ENCODE results near the gene OSMR.

OSMR gene

GRCh38 chr5:38871058-38871605 lies 25.3 kb downstream of the OSMR start:
- Histone ChIP-seq H3K79me2 (ENCODE audit: control insufficient read depth, low read length) (no peaks in the 10 kb centered on the region), H3K27me3 (ENCODE audit: control insufficient read depth, low read length) (no peaks in the 10 kb centered on the region), H3K9me3 (ENCODE audit: control insufficient read depth, insufficient read depth, low read length) (no peaks in the 10 kb centered on the region), H3K36me3 (ENCODE audit: control insufficient read depth, low read length) (no peaks in the 10 kb centered on the region), H4K20me1 (ENCODE audit: control insufficient read depth, insufficient read depth, low read depth, low read length) (no peaks in the 10 kb centered on the region), H3F3A (ENCODE audit: control insufficient read depth, insufficient read depth) (no peaks in the 10 kb centered on the region), H3K27ac (ENCODE audit: low read depth, low read length) (no peak overlapping the region), H3K4me3 (ENCODE audit: low read length) (no peak overlapping the region), H3K4me2 (ENCODE audit: low read length) (no peak overlapping the region), H3K4me1 (ENCODE audit: control insufficient read depth, low read length) (no peaks in the 10 kb centered on the region), H3K9me2 (replicated peaks; ENCODE audit: control insufficient read depth, low read length) (no peaks in the 10 kb centered on the region; the same call in 1 of the 2 replicates)
- no peak for TF ChIP-seq CTCF (IDR thresholded peaks at IDR 0.05; ENCODE audit: low read depth, low read length, poor library complexity, severe bottlenecking)
- TF ChIP-seq EZH2phosphoT487 (IDR thresholded peaks at IDR 0.05; ENCODE audit: borderline replicate concordance, low read length) = no peak

- Histone ChIP-seq H3K36me3 (ENCODE audit: control insufficient read depth, low read length) (no peaks in the 10 kb centered on the region), H3K4me2 (ENCODE audit: low read length) (no peak overlapping the region), H3K4me3 (ENCODE audit: low read length) (no peak overlapping the region), H3K27me3 (ENCODE audit: control insufficient read depth, low read length) (no peaks in the 10 kb centered on the region), H3K79me2 (ENCODE audit: control insufficient read depth, low read length) (no peaks in the 10 kb centered on the region), H3K9me3 (ENCODE audit: control insufficient read depth, insufficient read depth, low read length) (no peaks in the 10 kb centered on the region), H3K9me2 (replicated peaks; ENCODE audit: control insufficient read depth, low read length) (no peaks in the 10 kb centered on the region), H4K20me1 (ENCODE audit: control insufficient read depth, insufficient read depth, low read depth, low read length) (no peaks in the 10 kb centered on the region), H3K27ac (ENCODE audit: low read depth, low read length) (no peak overlapping the region), H3K4me1 (ENCODE audit: control insufficient read depth, low read length) (no peaks in the 10 kb centered on the region), H3F3A (ENCODE audit: control insufficient read depth, insufficient read depth) (no peaks in the 10 kb centered on the region)
- TF ChIP-seq CTCF (IDR thresholded peaks at IDR 0.05; ENCODE audit: low read depth, low read length, poor library complexity, severe bottlenecking) = no peak
- TF ChIP-seq EZH2phosphoT487 (IDR thresholded peaks at IDR 0.05; ENCODE audit: borderline replicate concordance, low read length) = no peak
These were observed 26.2 kb downstream of the OSMR start for GRCh38 chr5:38871790-38872551.

- Histone ChIP-seq H3K4me2 (ENCODE audit: low read length) (no peak overlapping the region), H3K27me3 (ENCODE audit: control insufficient read depth, low read length) (no peaks in the 10 kb centered on the region), H3K4me1 (ENCODE audit: control insufficient read depth, low read length) (no peaks in the 10 kb centered on the region), H3K9me2 (replicated peaks; ENCODE audit: control insufficient read depth, low read length) (no peaks in the 10 kb centered on the region), H3K36me3 (ENCODE audit: control insufficient read depth, low read length) (no peaks in the 10 kb centered on the region), H3K9me3 (ENCODE audit: control insufficient read depth, insufficient read depth, low read length) (no peaks in the 10 kb centered on the region), H3K79me2 (ENCODE audit: control insufficient read depth, low read length) (no peaks in the 10 kb centered on the region), H3K4me3 (ENCODE audit: low read length) (no peak overlapping the region), H4K20me1 (ENCODE audit: control insufficient read depth, insufficient read depth, low read depth, low read length) (no peaks in the 10 kb centered on the region), H3K27ac (ENCODE audit: low read depth, low read length) (no peak overlapping the region), H3F3A (ENCODE audit: control insufficient read depth, insufficient read depth) (no peaks in the 10 kb centered on the region)
- TF ChIP-seq CTCF (IDR thresholded peaks at IDR 0.05; ENCODE audit: low read depth, low read length, poor library complexity, severe bottlenecking) = no peak
- no peak for TF ChIP-seq EZH2phosphoT487 (IDR thresholded peaks at IDR 0.05; ENCODE audit: borderline replicate concordance, low read length)
These were observed 27.0 kb downstream of the OSMR start for GRCh38 chr5:38872826-38873225.
